ENCODE results near the gene LGALS14. TPM values are rescaled to one million over a fixed set of nuclear protein-coding genes. Genes with fewer than 3 reads are reported as not detected.
A peak's percentile ranks its signal among the peaks of the same experiment; 100 is the strongest.
"Not testable (repeated sequence)": the region's sequence is repeated elsewhere in the genome, so short reads cannot be mapped to it uniquely, and the experiment has no call there.

LGALS14 gene
- total RNA-seq, 1 experiment from 2014 or later, result not detected

DNA sequence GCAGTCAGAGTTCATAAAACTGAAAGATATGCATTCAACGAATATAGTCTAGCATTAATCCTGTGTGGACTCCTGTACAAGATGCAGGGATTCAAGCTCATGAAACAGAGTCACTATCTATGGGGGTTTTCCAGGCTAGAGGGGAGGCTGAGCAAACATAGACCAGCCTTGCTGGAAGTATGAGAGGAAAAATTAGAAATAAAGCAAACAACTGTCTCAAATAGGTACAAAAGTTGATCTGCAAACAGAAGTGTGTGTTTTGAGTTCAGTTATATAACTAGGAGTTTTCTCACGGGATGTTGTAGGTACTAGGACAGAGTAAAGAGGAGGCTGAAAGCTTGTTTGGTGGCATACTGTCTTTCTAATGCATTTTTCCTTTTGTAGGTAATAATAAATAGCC is 8.5 kb upstream of the LGALS14 start:
- DNase-seq (ENCODE audit: low read depth), result no peak

DNA sequence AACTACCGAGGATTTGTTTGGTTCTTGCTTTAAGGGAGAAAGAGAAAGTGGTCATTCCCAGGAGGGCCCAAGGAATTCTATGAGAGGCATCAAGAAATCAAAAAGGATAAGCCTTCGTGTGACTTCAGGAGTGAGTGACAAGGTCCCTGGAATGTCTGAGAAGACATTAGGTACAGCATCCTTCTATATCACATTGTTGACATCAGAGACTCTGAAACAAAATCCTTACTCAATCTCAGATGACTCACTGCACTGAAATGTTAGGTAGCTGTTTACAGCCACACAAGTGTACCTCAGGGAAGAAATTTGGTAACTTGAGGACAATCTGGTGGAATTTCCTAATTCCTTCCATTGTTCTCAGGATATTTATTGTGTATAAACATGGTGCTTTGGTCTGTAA is 7.9 kb upstream of the LGALS14 start:
- peak; percentile 15 for DNase-seq (ENCODE audit: low read depth)

DNA sequence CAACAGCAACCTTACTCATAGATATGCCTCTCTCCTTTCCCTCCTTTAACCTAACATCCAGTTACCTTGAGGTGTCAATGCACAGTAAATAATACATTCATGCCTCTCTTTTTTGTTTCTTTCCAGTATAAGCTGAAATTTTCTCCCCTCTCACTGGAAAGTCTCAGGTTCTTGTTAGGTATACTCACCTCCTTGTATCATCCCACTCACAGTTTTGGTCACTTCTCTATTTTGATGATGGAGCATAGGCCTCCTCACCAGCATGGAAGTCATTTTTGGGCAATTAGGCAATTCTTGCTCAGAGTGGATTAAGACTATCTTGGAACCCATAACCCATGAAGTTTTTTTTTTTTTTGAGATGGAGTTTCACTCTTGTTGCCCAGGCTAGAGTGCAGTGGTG is 5.7 kb upstream of the LGALS14 start:
- DNase-seq (ENCODE audit: low read depth), result no peak

DNA sequence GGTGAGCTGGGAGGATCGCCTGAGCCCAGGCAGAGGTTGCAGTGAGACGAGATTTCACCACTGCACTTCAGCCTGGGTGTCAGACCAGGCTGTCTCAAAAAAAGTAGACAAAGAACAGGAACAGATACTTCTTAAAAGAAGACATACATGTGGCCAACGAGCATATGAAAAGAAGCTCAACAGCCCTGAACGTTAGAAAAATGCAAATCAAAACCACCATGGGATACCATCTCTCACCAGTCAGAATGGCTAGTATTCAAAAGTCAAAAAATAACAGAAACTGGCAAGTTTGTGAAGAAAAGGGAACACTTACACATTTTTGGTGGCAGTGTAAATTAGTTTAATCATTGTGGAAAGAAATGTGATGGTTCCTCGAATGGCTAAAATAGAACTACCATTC is 3.0 kb upstream of the LGALS14 start:
- DNase-seq (ENCODE audit: low read depth), result no peak

DNA sequence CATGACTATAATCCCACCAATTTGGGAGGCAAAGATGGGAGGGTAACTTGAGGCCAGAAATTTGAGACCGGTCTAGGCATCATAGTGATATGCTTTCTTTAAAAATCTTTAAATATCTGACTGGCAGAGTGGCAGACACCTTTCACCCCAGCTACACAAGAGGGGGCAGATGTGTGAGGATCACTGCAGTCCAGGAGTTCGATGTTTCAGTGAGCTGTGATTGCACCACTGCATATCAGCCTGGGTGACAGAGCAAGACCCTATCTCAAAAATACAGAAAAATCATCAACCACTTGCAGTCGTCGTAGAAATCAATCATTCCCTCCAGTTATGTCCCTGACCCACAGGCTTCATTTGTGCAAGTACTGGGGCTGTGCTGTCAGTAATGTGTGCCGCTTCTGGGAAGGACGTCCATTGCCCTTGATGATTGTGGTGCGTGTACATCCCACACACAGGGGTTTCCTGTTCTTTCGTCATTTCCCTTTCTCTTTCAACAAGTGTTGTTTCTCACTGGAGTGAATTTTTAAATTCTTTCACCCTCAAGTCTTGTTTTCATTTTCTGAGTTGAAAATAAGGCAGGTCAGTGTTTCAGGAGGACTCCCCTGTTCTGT is 1.4 kb downstream of the LGALS14 start:
- DNase-seq (ENCODE audit: low read depth), result no peak

DNA sequence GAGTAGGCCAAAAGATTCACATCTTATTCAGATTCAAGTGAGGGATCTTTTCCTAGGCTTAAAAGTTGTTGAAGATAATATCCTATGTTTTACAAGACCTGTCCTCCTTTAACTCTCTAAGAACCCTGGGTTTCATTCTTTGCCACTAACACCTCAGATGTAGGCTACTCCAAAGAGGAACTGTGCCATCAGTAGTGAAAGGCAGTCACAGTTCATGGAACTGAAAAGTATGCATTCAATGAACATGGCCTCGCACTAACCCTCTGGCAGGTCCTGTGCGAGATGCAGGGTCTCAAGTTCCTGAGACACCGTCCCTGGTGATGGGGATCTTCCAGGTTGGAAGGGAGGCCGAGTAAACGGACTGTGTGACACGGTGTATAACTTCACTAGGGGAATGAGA is 4.3 kb downstream of the LGALS14 start:
- DNase-seq (ENCODE audit: low read depth), result no peak

DNA sequence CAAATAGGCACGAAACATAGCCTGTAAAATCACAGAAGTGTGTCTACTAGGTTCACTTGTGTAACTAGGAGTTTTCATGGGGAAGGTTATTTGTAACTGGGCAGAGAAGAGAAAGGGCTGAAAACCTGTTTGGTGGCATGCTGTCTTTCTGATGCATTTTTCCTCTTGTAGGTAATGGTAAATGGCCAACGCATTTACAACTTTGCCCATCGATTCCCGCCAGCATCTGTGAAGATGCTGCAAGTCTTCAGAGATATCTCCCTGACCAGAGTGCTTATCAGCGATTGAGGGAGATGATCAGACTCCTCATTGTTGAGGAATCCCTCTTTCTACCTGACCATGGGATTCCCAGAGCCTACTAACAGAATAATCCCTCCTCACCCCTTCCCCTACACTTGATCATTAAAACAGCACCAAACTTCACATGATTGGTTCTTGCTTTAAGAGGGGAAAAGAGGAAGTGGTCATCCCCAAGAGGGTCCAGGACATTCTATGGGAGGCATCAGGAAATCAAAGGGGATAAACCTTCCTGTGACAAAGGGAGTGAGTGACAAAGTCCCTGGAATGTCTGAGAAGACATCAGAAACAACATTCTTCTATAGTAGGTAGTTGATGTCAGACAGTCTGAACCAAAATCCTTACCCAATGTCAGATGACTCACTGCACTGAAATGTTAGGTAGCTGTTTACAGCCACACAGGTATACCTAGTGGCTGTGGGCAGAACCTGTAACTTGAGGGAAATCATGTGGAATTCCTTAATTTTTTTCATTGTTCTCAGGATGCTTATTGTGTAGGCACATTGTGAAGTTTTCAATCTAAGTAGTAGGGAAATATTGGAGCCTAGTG is 5.0 kb downstream of the LGALS14 start:
- no peak for DNase-seq (ENCODE audit: low read depth)

DNA sequence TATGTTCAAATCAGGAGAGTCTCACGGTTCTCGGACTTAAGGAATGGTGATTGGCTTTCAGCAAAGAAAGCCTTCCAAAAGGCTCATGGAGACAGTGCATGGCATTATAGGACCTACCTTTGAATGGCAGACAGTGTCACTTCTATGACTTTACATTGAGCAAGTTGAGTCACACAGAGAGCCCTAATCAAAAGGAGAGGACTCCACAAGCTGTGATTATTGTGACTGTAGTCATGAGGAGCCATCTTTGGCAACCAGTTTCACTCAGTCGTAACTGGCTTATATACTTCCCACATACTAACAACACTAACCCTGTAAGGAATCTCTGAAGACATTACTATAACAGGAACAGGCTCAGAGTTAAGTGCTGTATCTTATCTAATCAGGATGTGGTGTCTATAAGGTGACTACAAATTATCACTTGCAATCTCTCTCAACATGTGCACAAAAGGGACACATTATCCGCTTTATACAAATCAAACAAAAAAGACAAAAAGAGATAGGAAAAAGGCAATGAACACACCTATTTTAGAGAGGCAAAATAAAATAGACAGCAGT is 6.1 kb downstream of the LGALS14 start:
- DNase-seq (ENCODE audit: low read depth), result no peak

DNA sequence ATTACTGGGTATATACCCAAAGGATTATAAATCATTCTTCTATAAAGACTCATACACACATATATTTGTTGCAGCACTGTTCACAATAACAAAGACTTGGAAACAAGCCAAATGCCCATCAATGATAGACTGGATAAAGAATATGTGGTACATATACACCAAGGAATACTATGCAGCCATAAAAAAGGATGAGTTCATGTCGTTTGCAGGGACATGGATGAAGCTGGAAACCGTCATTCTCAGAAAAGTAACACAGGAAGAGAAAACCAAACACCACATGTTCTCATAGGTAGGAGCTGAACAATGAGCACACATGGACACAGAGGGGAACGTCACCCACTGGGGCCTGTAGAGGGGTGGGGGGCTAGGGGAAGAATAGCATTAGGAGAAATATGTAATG is 15.9 kb downstream of the LGALS14 start:
- DNase-seq (ENCODE audit: low read depth), result not testable (repeated sequence)

DNA sequence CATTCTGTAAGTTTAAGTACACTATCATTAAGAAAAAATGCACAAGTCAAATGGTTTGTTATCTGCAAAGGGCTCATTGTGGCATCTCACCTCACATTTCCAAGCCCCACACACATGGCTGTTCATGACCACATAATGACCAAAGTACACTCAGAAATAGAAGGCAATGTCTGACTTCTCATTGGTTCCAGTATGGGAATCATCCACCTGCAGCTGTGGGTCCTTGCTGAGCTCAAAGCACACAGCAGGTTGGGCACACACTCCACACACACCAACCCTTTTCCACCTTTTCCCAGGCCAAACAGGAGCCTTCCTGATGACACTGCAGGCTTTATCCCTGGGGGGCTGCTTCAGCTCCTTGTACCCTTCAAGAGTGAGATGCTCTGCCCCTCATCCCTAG is 21.7 kb downstream of the LGALS14 start:
- DNase-seq (ENCODE audit: low read depth), result no peak

DNA sequence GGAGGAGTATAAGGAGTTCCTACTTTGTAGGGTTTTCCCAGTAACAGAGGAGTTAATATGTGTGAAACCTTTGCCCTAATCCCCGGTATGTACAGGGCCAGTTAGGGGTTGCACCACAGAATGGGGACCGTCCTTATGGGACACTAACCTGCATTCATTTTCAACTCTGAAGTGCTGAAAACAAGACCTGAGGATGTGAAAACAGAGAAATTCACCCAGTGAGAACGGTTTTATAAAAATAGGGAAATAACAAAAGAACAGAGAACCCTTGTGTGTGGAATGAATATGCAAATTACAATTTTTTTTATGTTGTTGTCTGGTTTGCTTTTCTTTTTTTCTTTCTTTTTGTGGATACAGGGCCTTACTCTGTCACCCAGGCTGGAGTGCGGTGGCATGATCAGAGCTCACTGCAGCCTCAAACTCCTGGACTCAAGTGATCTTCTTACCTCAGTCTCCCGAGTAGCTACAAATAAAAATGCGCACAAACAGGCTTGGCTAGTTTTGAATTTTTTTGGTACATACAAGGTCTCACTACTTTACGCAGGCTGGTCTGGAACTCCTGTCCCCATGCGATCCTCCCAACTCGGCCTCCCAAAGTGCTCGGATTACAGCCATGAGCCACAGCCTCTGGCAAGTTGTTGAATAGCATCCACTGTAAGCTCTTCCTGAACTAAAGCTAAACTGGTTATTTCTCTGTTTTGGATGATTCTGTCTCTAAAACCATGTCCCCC is 23.0 kb downstream of the LGALS14 start:
- no peak for DNase-seq (ENCODE audit: low read depth)

DNA sequence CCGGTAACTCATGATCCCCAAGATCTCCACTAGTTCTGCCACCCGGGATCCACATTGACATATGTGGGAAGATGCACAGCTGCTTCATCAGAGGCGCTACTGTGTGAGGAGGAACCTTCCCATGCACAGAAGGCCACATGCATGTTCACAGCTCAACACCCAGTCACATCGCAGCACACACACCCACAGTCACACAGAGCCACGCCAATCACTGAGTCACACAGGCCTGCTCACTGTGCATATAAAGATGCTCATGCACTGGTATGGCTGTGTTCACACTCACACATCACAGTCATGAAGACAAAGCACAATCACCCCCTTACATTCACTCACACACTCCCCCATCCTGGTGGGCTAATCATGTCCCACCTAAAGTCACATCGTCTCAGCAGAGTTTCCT is 23.8 kb downstream of the LGALS14 start:
- DNase-seq (ENCODE audit: low read depth), result no peak

DNA sequence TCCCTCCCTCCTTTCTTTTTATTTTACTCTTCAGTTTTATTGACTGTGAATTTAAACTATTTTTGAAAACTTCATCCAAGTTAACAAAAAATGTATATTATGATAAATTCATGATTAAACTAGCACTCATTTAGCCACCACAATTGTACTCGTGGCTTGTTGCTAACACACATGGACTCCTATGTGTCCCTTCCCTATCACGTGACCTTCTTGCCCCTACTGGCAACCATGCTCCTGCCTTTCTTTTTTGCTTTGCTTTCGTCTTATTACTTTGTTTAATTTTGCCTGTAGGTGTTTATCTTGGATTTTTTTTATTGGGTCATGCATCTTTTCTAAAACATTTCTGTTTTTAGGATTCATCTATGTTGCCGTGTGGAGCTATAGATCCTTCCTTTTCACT is 25.3 kb downstream of the LGALS14 start:
- no peak for DNase-seq (ENCODE audit: low read depth)

DNA sequence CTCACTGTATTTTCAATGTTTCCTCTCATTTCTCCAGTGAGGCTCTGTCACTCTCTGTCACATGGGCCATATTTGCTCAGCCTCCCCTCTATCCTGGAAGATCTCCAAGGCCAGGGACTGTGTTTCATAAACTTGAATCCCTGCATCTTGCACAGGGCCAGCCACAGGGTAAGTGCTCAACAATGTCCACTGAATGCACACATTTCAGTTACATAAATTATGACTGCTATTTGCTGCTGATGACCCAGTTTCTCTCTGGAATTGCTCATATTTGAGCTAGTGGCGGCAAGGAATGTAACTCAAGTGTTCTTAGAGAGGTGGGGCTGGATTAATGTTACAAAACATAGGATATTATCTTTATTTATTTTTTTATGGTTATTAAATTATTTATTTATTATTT is 27.4 kb downstream of the LGALS14 start:
- no peak for DNase-seq (ENCODE audit: low read depth)

DNA sequence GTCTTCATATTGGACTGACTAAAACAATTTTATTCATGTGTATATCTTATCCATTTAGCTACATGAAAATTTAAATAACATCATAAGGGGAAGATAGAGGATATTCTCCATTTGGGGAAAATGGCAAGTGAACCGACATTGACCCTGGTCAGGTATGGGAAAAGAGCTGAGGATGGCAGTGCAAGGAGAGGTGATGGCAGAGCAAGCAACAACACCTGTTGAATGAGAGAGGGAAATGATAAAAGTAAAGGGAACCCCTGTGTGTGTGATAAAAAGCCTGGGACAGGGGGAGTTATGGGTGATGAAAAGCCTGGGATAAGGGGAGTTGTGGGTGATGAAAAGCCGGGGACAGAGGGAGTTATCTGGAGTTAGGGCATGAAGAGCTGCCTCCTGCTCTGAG is 29.6 kb downstream of the LGALS14 start:
- no peak for DNase-seq (ENCODE audit: low read depth)

DNA sequence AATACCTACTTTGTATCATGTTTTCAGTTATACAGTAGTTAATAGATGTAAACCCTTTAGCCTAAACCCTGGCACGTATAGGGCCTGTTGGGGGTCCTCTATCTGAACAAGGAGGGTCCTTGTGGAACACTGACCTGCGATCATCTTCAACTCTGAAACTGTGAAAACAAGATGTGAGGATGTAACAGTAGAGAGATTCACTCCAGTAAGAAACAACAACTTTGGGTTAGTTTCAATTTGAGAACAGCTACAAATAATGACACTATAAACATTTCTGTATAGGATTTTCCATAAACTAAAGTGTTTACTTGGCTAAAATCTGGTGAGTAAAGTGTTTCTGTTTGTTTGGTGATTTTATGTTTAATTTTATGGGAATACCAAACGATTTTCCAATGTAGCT is 31.4 kb downstream of the LGALS14 start:
- DNase-seq (ENCODE audit: low read depth), result no peak

DNA sequence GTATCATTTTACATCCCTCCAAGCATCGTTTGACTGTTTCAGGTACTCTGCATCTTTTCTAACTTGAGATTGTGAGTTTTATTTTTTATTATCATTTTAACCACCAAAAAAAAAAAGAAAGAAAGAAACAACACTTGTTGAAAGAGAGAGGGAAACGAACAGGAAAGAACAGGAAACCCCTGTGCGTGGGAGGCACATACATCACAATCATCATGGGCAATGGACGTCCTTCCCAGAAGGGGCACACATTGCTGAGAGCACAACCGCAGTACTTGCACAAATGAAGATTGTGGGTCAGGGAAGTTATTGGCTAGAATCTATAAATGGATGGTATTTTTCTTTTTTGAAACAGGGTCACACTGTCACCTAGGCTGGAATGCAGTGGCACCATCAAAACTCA is 31.8 kb downstream of the LGALS14 start:
- DNase-seq (ENCODE audit: low read depth), result no peak

DNA sequence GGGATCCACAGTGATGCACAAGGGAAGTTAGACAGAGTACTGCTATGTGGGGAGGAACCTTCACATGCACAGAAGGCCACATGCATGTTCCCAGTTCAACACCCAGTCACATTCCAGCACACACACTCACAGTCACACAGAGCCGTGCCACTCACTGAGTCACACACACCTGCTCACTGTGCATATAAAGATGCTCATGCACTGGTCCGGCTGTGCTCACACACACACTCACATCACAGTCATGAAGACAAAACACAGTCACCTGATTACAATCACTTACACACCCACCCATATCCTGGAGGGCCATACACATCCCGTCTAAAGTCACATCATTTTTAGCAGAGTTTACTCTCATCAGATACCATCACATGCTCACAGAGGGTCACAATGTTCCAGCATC is 33.1 kb downstream of the LGALS14 start:
- DNase-seq (ENCODE audit: low read depth), result no peak

DNA sequence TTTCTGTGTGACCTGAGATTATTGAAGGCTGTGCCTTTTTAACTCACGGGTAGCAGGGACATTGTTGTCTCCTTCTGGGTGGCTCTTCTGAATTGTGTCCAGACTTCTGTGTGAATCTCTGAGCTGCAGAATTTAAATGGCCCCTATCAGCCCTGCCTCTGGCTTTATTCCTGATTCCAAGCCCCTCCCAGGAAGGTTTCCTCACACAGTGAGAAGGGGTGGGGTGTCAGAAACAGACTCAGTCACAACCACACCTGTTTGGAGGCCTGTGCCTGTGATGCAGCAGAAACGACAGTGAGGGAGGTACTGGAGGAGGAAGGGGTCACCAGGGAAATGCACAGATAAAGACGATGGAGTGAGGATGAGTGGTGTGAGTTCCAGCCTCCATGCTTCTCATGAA is 33.6 kb downstream of the LGALS14 start, which contains the start of gene CLC:
CLC (minus strand) TSS at position 139 of the 400 bp plus-strand sequence; CDS start at position 62, 77 bp downstream.
- DNase-seq (ENCODE audit: low read depth), result no peak

DNA sequence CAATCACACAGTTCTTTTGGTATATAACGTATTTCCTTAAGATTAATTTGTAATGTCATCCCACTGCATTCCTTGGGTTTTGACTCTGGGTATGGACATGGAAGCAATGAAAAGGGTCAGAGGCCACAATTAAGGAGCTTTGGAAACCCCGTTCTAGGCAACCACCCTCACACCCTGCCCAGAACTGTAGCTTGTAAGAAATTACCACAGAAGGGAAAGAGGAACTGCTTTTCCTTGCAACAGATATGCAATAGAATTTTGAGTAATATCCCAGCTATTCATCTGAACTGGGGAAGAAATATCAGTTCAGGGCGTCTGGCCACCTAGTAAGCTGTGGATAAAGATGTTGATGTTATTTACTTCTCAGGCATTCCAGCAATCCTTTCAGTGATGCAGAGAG is 34.5 kb downstream of the LGALS14 start:
- no peak for DNase-seq (ENCODE audit: low read depth)

DNA sequence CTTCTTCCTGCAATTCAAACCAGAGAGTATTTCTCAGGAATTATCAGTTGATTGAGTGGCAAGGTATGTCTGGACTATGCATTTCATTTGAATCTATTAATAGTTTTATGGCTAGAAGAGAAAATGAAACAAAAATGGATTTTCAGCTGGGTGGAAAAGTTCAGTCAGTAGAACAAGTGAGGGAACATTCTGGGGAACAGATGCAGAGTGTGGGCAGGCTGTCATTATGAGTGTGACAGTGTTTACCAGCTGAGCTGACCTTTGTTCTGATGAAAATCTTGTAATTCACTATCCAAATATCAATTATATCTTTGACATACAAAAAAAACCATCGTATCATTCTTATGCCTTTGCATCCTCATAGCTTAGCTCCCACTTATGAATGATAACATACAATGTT is 36.1 kb downstream of the LGALS14 start:
- DNase-seq (ENCODE audit: low read depth), result no peak

DNA sequence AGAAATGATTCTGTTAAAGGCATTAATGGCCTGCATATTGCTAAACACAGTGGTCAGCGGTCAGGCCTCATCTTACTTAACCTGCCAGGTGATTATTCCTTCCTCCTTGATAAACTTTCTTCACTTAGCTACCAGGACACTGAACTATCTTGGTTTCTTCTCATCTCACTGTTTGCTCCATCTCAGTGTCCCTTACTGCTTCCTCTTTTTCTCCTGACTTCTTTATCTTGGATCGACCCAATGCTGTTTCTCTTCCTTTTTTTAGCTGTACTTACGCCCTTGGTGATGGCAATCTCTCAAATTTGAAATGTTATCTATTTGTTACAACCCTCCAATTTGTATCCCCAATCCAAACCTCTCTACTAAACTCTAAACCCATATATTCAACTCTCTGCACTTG is 41.4 kb downstream of the LGALS14 start:
- DNase-seq (ENCODE audit: low read depth), result no peak

All from RPMI7951 (cell line).